Lung (tissue), 12 donors: ENCODE data around the gene TAF4. TPM values are rescaled to one million over a fixed set of nuclear protein-coding genes. Genes with fewer than 3 reads are reported as not detected.
"Not testable (repeated sequence)": the region's sequence is repeated elsewhere in the genome, so short reads cannot be mapped to it uniquely, and the experiment has no call there.

Source experiments
- ATAC-seq: fragments of 200-7000 bp; cut with Tn5 transposase; one replicate; pipeline ENCODE4 v1.9.1; 2020; ENCODE audit warnings: moderate number of reproducible peaks; ENCODE audit not compliant: insufficient read depth, low FRiP score
- DNase-seq, 3 donors: peaks; one replicate each; pipeline ENCODE4 v3.0.0-alpha.2; 2013 to 2017
- H3K27ac ChIP-seq, 2 donors: one replicate each; pipeline ENCODE4 v1.5.1; 2013; ENCODE audit warnings: mild to moderate bottlenecking in 2 of 2, moderate library complexity in 2 of 2, control low read depth in 1 of 2, inconsistent platforms in 1 of 2, low read depth in 1 of 2, low read length in 1 of 2
- H3K27me3 ChIP-seq, 3 donors: one replicate each; pipeline ENCODE4 v1.5.1; 2013; ENCODE audit warnings: low read length in 2 of 3; ENCODE audit not compliant: control insufficient read depth in 3 of 3, insufficient read depth in 3 of 3
- H3K36me3 ChIP-seq, 4 donors: one replicate each; pipeline ENCODE4 v1.5.1; 2013; ENCODE audit warnings: low read length in 4 of 4, mild to moderate bottlenecking in 1 of 4, moderate library complexity in 1 of 4; ENCODE audit not compliant: control insufficient read depth in 4 of 4, insufficient read depth in 4 of 4
- H3K4me1 ChIP-seq, 5 donors: one replicate each; pipeline ENCODE4 v1.5.1; 2013; ENCODE audit warnings: low read length in 5 of 5, mild to moderate bottlenecking in 2 of 5, moderate library complexity in 1 of 5; ENCODE audit not compliant: control insufficient read depth in 5 of 5, insufficient read depth in 5 of 5
- H3K4me3 ChIP-seq: one replicate; pipeline ENCODE4 v1.5.1; 2013; ENCODE audit warnings: mild to moderate bottlenecking, control low read depth, moderate library complexity
- H3K9ac ChIP-seq, 2 donors: one replicate each; pipeline ENCODE4 v1.5.1; 2013; ENCODE audit warnings: low read length in 2 of 2, control low read depth in 1 of 2; ENCODE audit not compliant: insufficient read depth in 1 of 2
- H3K9me3 ChIP-seq, 4 donors: one replicate each; pipeline ENCODE4 v1.5.1; 2013; ENCODE audit warnings: low read length in 3 of 4, mild to moderate bottlenecking in 1 of 4, moderate library complexity in 1 of 4; ENCODE audit not compliant: control insufficient read depth in 4 of 4, insufficient read depth in 3 of 4
- CTCF ChIP-seq: IDR thresholded peaks from 2 replicates; pipeline ENCODE4 v1.5.1; 2012; ENCODE audit warnings: mild to moderate bottlenecking; ENCODE audit errors: control extremely low read depth, extremely low read depth
- WGBS, 2 donors: extraction: QIAGEN DNeasy Blood & Tissue Kit; methylation state at CpG; one replicate each; pipeline ENCODE4 v1.1.7; 2013; 5-methylcytosine and 5-hydroxymethylcytosine counted together
- polyA plus RNA-seq, 2 donors: library from polyadenylated mRNA; stranded (reverse); fragments of 200-250 nt; gene quantifications; one replicate each; pipeline ENCODE4 v1.2.1, GENCODE V29; 2013
- total RNA-seq, 2 donors: library from RNA; depleted of rRNA in 1 of 2; stranded (reverse); fragments of >200 nt in 1 of 2; gene quantifications; one replicate each; pipeline ENCODE4 v1.2.1, GENCODE V29; 2014 to 2021
- donor health status: control.
- donor health status: control.
- donor health status: Bipolar disorder and iron deficiency.
- donor health status: healthy.
- donor health status: DM: yes; HTN: yes; CAD: no.

The TAF4 gene
- total and polyA plus RNA-seq, 4 donors = 5.4 to 20.3 (median 10.9) TPM

- no peak for TF ChIP-seq CTCF
- H3K4me3 ChIP-seq = no peak overlapping the region
- DNase-seq (no peak), ATAC-seq (no peak)
- H3K4me1 ChIP-seq = no peaks in the 10 kb centered on the region
- H3K27me3 ChIP-seq = no peaks in the 10 kb centered on the region
- H3K9me3 ChIP-seq = no peaks in the 10 kb centered on the region
- 77 to 84% methylated on average over 11 of the region's 11 CpGs for WGBS, 2 donors
- no peak overlapping the region for H3K9ac ChIP-seq
- H3K27ac ChIP-seq = no peak overlapping the region
- H3K36me3 ChIP-seq = peaks cover 0 to 10% (median 2%) of the 10 kb centered on the region in 4 donors
These were observed 8.7 kb downstream of the TAF4 start for GRCh38 chr20:62056975-62057374.

- Histone ChIP-seq H3K36me3 (peaks cover 0 to 10% (median 2%) of the 10 kb centered on the region in 4 donors), H3K4me1 (peaks cover 0 to 3% (median 0%) of the 10 kb centered on the region in 5 donors)
These were observed 9.3 kb downstream of the TAF4 start for GRCh38 chr20:62056377-62056776.

GRCh38 chr20:62055862-62056115, 9.9 kb downstream of the TAF4 start:
- ATAC-seq, H3K9me3 ChIP-seq, H3K27me3 ChIP-seq, DNase-seq, H3K9ac ChIP-seq, H3K27ac ChIP-seq, H3K4me1 ChIP-seq, H3K4me3 ChIP-seq: not testable (repeated sequence)
- H3K36me3 ChIP-seq = peaks cover 0 to 10% (median 2%) of the 10 kb centered on the region in 4 donors
- 90 to 99% methylated on average over 6 of the region's 6 CpGs for WGBS, 2 donors

More at GRCh38 chr20:62056377-62056776, 9.3 kb downstream of the TAF4 start:
- DNase-seq (no peak), ATAC-seq (no peak)
- Histone ChIP-seq H3K27ac (no peak overlapping the region), H3K9me3 (no peaks in the 10 kb centered on the region), H3K9ac (no peak overlapping the region), H3K27me3 (no peaks in the 10 kb centered on the region), H3K4me3 (no peak overlapping the region)
- 87 to 94% methylated on average over 6 of the region's 6 CpGs for WGBS, 2 donors
- TF ChIP-seq CTCF = no peak

GRCh38 chr20:62055106-62055861, 10.4 kb downstream of the TAF4 start:
- no peak for TF ChIP-seq CTCF
- no peak for DNase-seq
- Histone ChIP-seq H3K4me1 (peaks cover 0 to 3% (median 0%) of the 10 kb centered on the region in 5 donors), H3K4me3 (no peak overlapping the region), H3K36me3 (peaks cover 0 to 10% (median 2%) of the 10 kb centered on the region in 4 donors), H3K27ac (no peak overlapping the region), H3K9ac (no peak overlapping the region), H3K27me3 (no peaks in the 10 kb centered on the region), H3K9me3 (no peaks in the 10 kb centered on the region)
- ATAC-seq = no peak
- WGBS, 2 donors = 96 to 97% methylated on average over 21 of the region's 21 CpGs
